HG02870 (cell line): ENCODE data around the gene NDEL1.
"Not testable (repeated sequence)": the region's sequence is repeated elsewhere in the genome, so short reads cannot be mapped to it uniquely, and the experiment has no call there.

Source experiments
- ATAC-seq: cut with Tn5 transposase; IDR thresholded peaks from one replicate; pipeline ENCODE4 v1.9.1; 2021; ENCODE audit warnings: mild to moderate bottlenecking, moderate library complexity; ENCODE audit not compliant: unreplicated experiment

The NDEL1 gene, protein sequence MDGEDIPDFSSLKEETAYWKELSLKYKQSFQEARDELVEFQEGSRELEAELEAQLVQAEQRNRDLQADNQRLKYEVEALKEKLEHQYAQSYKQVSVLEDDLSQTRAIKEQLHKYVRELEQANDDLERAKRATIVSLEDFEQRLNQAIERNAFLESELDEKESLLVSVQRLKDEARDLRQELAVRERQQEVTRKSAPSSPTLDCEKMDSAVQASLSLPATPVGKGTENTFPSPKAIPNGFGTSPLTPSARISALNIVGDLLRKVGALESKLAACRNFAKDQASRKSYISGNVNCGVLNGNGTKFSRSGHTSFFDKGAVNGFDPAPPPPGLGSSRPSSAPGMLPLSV

DNA sequence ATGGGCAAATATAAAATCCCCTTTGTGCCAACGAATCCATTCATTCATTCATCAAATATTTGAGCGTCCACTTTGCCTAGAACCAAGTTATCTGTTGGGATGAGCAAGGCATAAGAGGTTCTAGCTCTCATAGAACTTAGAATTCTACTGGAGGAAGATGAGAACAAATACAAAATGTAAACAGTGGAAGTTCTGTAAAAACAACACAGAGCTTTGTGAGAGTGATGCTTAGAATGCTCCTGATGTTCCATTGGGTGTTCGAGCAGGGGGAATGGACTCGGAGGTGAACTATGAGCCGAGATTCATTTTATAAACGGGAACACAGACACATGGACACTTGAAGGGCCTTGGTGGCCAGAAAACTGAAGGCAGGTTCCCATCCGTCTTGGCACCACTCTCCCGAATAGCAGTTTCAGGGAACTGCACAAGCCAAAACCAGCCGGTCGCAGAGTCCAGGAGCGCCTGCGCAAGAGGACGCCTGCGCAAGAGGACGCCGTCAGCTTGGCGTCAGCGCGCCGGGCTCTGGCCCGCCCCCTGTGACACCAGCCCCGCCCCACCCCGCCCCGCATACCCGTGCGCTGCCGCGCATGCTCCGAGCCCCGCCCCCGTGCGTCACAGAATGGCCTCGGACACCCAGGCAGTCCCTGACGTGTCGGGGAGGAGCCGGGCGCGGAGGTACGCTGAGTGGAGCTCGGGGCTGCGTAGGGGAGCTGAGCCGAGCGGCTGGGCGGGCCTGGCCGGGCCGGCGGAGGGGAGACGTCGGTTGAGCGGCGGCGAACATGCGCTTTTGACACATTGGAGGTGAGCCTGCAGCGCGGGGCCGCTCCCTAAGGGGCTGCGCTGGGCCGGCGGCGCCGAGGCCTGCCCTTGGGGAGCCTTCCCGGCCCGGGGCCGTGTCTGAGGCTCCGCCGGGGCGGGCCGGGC is at the start of gene NDEL1:
NDEL1 (plus strand) TSS at position 640 of the 924 bp plus-strand sequence. CDS start 8,388 bp downstream, outside the sequence.
- peak; percentile 94 for ATAC-seq

DNA sequence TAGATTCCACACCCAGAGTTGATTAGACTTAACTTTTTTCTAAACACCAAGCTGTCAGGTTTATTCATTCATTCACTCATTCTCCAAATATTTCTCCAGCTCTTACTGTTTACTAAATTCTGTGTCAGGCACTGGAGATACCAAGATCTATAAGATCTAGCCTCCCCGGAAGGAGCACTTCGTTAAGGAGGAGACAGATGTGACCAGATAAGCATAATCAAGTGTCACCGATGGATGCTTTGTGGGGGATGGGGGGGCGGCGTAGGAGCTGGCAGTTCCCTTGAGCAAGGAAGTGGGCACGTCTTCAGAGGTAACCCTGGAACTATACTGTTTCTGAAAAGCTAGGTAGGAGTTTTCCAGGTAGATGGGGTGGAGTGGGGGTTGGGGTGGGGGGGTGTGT is 48.8 kb upstream of the NDEL1 start:
- no peak for ATAC-seq

DNA sequence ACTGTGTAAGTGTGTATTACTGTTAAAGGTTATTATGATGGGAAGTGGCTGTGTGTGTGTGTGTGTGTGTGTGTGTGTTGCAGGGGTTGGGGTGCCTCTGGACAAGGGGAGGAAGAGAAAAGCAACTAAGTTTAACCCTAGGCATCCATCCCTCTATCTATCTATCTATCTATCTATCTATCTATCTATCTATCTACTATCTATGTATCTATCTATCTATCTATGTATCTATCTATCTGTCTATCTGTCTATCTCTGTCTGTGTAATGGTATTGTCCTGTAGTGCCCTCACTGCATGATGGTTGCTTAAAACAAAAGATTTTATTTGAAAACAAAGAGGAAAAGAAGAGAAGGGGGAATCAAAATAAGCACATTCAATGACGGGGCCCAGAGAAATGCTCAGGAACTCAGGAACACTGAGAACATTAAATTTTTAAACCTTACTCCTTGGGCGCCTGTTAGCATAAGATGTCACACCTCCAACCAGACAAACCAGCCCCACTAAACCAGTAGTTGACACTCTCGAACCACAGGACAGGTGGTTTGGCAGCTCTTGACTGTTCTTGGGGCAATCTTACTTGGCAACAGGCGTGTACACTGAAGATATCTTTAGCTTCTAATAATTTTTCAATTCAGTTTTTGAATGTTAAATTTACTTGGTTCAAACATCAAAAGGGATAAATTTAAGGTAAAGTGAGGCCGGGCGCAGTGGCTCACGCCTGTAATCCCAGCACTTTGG is 47.6 kb upstream of the NDEL1 start:
- no peak for ATAC-seq

DNA sequence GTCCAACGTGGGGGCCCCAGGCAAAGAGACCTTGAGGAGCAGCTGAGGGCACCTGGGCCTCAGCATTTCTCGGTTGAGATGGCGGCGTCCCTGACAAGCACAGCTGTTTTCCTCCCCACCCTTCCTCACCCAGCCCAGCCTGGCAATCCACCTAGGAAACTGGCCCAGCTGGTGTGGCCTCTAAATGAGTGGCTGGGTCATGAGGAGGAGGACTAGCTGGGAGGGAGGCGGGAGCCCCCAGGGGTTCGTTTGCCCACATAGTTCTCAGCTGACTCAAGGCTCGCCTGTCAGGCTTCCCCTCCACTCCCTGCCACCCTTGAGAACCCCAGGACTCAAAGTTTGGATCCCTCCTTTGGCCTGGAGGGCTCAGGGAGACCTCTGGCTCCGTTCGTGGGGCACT is 44.0 kb upstream of the NDEL1 start:
- no peak for ATAC-seq

DNA sequence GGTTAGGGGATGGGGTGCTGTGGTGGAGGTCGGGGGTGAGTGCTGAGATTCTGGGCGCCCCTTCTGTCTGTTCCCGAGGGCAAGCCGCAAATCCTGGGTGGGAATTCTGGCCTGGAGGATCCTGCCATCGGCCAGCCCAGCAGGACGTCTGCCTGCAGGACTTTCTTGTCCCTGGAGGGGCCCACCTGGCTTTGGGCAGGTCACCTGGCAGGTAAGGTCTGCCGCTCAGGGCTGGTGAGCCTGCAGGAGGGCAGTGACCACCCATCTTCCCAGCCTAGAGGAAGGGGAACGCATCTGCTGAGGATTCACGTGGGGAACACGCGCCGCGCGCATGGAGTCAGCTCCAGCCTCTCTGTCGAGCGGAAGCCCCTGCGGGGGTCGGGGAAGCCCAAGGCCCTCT is 43.4 kb upstream of the NDEL1 start:
- no peak for ATAC-seq

DNA sequence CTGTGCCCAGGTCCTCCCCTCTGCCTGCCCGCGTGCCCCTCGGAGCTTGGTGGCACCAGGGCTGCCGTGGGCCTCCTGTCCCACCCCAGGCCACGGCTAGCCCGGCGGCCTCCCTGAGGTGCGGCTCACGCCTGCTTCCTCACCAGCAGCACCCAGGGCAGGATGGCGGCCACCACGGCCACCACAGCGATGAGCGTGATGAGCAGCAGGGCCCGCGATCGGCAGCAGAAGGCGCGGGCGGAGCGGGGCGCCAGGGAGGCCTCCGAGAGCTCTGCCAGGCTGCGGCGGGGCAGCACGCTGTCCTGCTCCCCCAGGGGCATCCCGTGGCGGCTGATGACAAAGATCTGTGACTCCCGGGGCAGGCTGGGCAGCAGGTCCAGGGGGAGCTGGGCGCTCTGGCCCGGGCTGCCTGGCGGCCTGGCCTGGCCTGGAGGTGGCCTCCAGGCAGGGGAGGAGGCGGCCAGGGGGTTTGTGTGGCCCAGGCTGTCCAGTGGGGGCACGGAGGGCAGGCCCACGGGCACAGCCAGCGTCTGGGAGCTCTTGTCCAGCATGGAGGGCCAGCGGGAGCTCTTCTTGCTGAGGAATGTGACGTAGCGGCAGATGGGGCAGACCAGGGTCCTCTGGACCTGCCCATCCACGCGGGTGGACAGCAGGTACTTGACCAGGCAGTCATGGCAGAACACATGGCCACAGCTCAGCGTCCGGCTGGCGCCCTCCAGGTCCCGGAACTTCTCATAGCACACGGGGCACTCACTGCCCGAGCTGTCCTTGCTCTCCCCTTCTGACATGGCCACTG is 42.8 kb upstream of the NDEL1 start:
- ATAC-seq = no peak

DNA sequence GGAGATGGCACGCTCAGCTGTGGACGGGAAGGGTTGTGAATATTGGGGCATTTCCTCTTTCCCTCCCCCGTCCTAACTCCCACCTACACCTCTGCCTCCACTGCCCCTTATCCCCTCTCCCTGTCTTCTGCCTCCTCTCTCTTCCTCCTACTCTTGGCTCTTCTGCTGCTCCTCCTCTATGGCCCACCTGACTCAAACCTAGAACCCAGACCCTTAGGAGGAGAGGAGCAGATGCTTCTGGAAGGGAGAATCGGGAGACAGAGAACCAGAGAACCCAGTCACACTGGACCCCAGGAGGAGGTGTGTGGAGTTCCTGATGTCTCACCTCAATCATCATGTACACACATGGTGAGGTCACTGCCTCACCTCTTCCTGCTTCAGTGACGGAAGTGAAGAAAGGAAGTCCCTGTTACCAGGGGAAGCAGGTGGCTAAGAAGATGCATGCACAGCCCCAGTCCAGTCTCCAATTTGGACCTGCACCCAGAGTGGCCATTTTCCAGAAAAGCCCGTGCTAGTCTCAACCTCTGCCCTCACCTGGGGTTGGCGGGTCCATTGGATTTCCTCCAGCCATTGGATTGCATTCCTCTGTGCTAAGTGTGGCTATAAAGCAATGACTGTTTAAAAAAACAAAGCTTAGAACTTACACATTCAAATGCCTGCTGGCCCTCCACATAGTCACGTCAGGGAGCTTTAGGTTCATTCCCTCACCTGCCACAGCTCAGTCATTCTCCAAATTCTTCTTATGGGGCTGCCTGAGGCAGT is 42.0 kb upstream of the NDEL1 start:
- no peak for ATAC-seq

DNA sequence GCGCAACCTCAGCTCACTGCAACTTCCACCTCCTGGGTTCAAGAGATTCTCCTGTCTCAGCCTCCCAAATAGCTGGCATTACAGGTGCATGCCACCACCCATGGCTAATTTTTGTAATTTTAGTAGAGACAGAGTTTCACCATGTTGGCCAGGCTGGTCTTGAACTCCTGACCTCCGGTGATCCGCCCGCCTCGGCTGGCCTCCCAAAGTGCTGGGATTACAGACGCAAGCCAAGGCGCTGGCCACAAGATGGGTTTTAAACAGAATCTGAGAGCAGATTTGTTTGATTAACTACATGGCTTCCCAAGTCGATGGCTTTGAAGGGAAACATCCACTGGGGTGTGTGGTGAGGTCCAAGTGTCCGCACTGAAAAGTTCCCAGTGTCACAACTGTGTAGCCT is 41.2 kb upstream of the NDEL1 start:
- not testable (repeated sequence) for ATAC-seq

DNA sequence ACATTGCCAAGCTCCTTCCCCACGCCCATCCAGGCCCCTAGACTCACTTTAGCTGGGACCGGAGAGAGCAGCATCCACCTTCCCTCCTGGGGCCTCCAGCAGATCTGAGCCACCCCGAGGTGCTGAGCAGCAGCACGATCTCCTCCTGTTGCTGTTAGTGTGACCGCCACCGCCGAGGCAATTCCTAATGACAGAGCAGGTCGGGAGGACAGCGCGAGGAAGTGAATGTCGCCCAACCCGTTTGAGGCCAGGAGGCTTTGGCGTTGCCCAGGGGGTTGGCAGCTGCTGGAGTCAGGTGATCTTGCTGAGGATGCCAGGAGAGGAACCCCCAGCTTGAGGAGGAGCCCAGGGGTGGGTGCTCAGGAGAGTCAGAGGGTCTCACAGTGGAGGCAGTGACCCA is 38.0 kb upstream of the NDEL1 start, which contains the start of gene RNF222:
RNF222 (minus strand) TSS at position 192 of the 400 bp plus-strand sequence. CDS start 4,366 bp downstream, outside the sequence.
- ATAC-seq = no peak

DNA sequence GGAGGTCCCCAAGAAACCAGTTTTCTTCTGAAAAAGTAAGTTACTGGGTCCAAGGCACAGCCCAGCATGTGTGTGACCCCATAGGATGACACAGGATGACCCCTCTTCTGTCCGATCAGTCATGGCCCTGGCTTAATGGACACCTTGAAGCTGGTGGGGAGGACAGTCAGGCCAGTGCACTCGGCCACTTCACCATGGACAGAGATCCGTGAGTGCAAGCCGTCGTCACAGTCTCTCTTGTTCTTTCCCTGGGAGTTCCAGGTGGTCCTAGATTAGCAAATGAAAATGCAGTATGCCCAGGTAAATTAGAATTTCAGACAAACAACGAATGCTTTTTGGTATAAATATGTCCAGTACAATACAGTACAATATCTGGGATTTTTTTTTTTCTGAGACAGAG is 36.7 kb upstream of the NDEL1 start:
- ATAC-seq = no peak

DNA sequence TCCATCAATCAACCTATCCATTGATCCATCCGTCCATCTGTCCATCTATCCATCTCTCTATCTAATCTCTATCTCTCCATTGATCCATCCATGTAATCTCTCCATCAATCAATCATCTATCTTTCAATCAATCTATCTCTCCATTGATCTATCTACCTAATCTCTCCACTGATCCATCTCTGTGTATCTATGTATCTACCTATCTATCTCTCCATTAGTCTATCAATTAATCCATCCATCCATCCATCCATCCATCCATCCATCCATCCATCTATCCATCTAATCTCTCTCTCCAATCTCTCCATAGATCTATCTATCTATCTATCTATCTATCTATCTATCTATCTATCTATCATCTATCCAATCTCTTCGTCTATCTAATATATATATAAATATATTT is 34.6 kb upstream of the NDEL1 start:
- no peak for ATAC-seq

DNA sequence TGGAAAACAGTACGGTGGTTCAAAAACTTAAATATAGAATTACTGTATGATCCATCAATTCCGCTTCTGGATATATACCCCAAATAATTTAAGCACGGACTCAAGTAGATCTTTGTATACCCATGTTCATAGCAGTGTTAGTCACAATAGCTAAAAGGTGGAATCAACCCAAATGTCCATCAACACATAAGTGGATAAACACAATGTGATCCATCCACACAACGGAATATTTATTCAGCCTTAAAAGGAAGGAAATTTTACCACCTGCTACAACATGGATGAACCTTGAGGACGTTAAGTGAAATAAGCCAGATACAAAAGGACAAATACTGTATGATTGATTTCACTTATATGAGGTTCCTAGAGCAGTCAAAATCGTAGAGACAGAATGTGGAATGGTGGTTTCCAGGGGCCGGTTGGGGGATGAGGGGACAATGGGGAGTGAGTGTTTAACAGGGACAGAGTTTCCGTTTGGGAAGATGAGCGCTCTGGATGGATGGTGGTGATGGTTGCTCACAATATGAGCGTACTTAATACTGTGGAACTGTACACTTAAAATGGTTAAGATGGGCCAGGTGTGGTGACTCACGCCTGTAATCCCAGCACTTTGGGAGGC is 32.7 kb upstream of the NDEL1 start:
- no peak for ATAC-seq

DNA sequence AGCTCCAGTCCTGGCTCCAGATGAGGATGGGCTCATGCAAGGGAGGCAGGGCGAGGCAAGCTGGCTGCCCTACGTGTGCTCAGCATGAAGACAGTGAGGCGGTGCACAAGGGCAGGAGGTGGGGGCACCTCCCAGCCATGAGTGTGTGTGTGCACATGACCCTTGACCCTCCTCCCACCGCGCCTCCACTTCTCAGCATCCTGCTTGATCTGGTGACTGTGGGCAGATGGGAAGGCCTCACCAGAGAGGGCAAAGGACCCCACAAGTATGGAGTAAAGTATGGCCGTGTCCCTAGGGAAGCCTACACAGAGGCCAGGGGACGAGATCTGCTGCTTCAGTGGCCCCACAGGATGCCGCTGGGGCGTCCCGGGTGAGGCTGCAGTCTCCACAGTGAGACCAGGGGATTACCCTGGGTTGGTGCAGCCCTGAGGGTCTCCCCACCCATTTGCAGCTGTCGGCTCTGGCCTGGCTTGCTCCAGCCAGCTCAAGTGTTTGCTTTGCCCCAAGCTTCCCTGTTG is 30.1 kb upstream of the NDEL1 start:
- ATAC-seq = no peak

DNA sequence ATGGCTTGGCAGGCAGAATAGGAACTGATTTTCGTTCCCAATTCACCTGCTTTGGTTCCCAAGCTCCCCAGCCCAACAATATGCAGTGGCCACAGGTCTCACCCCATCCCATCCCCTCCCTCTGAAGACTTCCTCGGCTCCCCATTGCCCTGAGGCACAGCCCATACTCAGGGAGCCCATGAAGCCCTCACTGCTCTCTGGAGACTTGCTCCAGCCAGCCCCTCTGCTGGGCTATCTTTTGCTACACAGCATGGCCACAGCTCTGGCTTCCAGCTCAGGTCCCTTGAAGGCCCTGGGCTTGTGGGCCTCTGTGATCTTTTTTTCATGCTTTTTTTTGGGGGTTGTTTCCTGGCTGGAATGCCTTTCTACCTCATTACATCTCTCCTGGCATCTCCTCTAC is 29.5 kb upstream of the NDEL1 start:
- no peak for ATAC-seq

DNA sequence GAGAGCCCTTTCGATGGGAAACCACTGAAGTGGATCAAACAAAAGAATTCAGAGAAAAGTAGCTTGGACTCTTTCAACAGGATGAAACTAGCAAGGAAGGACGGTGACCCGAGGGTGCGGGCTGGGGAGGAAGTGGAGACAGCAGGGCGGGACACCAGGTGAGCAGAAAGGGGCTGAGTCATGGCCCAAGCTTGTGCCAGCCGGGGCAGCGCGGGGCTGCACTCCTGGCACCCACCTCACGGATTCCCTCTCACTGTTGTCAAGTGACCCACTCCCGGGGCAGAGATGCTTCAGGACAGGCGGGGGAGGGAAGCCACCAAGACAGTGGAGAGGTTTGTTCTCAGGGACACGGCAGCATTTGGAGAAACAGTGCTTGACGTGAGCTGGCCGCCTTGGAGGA is 27.3 kb upstream of the NDEL1 start:
- ATAC-seq = no peak

DNA sequence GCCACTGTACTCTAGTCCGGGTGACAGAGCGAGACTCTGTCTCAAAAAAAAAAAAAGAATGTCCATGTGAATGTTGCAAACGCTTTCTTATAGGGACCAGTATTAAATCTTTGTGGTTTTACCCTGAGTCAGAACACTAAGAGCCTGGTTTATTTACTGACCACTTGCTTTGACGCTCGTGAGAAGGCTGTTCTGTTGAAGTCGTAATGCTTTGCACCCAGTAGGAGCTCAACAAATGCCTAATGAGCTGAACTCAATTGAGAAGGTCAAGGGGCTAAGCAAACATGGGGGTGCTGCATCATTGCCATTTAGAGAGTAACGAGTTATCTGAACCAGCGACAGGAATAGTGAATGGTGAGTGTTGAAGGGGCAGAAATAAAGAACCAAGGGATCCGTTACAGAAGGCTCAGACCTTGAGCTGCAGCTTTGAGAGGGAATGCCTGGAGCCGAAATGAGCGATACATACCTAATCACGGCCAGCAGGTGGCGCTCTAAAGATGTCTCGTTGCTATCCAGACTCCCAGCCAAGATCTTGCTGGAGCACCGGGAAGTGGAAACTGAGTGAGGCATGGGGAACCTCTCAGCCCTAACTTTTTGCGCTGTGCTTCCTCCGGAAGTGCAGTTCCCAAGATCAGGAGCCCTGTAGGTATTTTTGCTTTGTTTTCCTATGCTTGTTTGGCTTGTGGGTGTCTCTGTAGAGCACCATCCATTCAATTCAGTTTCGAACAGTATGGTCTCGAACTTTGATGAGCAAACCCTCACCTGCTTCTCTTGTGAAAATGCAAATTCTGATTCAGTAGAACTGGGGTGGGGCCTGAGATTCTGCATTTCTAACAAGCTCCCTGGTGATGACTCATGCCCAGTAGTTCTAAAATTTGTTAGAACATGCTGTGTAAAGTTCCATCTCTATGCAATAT is 25.5 kb upstream of the NDEL1 start:
- no peak for ATAC-seq

DNA sequence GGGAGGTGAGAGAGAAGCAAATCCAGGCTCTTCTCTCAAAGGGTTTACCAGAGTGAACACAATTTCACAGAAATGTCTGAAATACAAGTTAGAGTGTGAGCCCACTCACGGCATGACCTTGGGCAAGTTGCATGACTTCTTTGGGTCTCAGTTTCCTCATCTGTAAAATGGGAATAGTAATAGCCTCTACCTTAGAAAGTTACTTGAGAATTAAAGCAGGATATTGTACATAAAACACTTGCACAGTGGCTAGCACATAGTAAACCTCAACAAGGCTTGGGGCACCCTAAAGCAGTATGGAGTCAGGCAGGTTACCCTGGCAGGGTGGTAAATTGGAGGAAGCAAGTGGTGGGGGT is 24.8 kb upstream of the NDEL1 start:
- ATAC-seq = no peak

DNA sequence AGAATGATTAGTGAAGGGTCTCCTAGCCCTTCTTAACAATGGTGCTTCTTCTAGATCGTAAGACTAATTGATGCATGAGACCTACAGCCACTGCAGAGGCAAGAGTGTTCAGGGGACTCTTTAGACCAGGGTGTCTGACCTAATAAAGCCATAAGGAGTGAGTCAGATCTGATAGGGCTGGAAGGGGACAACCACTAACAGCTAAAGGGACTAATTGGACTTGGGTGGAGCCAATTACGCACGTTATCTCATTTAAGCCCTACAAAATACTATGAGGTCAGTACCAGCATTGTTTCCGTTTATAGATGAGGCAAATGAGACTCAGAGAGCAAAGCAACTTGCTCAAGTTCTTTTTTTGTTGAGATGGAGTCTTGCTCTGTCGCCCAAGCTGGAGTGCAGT is 23.6 kb upstream of the NDEL1 start:
- ATAC-seq = no peak
